ENCODE data around the gene TMEM200B. TPM values are rescaled to one million over a fixed set of nuclear protein-coding genes. Genes with fewer than 3 reads are reported as not detected.

The TMEM200B gene
- total and polyA plus RNA-seq, 3 donors from 2014 or later: 35.6 to 41.3 (median 40.3) TPM

DNA sequence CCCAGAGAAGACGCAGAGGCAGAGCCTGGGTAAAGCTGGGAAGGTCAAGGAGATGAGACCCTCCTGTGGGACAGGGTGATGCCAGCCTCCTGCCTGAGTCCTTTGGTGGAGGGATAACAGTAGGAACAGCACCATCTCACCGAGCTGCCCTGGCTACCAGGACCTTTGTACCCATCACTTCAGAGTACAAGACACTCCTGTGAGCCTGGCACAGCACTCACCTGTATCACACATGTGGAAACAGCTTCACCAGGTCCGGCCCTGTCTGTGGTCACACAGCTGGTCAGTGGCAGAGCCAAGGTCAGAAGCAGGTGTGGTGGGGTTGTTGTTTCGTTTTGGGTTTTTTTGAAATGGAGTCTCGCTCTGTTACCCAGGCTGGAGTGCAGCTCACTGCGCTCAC, 5.0 kb upstream of the TMEM200B start:
- 90 to 100% methylated on average over 3 to 6 of the region's 6 CpGs for WGBS, 2 donors
- no peak for TF ChIP-seq POLR2A (IDR thresholded peaks at IDR 0.05)
- TF ChIP-seq, protein P1, sequence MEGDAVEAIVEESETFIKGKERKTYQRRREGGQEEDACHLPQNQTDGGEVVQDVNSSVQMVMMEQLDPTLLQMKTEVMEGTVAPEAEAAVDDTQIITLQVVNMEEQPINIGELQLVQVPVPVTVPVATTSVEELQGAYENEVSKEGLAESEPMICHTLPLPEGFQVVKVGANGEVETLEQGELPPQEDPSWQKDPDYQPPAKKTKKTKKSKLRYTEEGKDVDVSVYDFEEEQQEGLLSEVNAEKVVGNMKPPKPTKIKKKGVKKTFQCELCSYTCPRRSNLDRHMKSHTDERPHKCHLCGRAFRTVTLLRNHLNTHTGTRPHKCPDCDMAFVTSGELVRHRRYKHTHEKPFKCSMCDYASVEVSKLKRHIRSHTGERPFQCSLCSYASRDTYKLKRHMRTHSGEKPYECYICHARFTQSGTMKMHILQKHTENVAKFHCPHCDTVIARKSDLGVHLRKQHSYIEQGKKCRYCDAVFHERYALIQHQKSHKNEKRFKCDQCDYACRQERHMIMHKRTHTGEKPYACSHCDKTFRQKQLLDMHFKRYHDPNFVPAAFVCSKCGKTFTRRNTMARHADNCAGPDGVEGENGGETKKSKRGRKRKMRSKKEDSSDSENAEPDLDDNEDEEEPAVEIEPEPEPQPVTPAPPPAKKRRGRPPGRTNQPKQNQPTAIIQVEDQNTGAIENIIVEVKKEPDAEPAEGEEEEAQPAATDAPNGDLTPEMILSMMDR (IDR thresholded peaks at IDR 0.05): no peak

DNA sequence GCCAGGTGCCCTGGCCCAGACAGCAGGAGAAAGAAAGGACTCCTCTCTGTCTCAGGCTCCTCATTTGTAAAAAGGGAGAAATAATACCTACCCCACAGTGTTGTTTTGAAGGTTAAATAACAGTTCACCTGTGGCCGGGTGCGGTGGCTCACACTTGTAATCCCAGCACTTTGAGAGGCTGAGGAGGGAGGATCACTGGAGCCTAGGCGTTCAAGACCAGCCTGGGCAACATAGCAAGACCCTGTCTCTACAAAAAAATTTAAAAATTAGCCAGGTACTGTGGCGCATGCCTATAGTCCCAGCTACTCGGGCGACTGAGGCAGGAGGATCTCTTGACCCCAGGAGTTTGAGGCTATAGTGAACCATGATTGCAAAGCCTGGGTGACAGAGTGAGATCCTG, 2.5 kb upstream of the TMEM200B start:
- intact Hi-C loops (cut with DNase I; ENCODE audit: low total_unique reads): no loop called here
- TF ChIP-seq, protein P1 (IDR thresholded peaks at IDR 0.05): no peak
- DNase-seq: no peak
- WGBS, 2 donors: 97 to 98% methylated on average over 6 of the region's 6 CpGs
- peaks cover 12% of the 10 kb centered on the region for H3K4me1 ChIP-seq
- H3K27me3 ChIP-seq: no peaks in the 10 kb centered on the region
- no peak overlapping the region for H3K4me3 ChIP-seq
- H3K27ac ChIP-seq: no peak overlapping the region
- H3K9me3 ChIP-seq: no peaks in the 10 kb centered on the region
- H3K36me3 ChIP-seq (ENCODE audit: low read depth, missing control alignments): no peaks in the 10 kb centered on the region

More for the DNA sequence above, 5.0 kb upstream of the TMEM200B start:
- peaks cover 12% of the 10 kb centered on the region for H3K4me1 ChIP-seq
- intact Hi-C loops (cut with DNase I; ENCODE audit: low total_unique reads): no loop called here
- H3K27ac ChIP-seq: no peak overlapping the region
- H3K36me3 ChIP-seq (ENCODE audit: low read depth, missing control alignments): no peaks in the 10 kb centered on the region
- no peaks in the 10 kb centered on the region for H3K9me3 ChIP-seq
- no peaks in the 10 kb centered on the region for H3K27me3 ChIP-seq
- DNase-seq: no peak
- no peak overlapping the region for H3K4me3 ChIP-seq

DNA sequence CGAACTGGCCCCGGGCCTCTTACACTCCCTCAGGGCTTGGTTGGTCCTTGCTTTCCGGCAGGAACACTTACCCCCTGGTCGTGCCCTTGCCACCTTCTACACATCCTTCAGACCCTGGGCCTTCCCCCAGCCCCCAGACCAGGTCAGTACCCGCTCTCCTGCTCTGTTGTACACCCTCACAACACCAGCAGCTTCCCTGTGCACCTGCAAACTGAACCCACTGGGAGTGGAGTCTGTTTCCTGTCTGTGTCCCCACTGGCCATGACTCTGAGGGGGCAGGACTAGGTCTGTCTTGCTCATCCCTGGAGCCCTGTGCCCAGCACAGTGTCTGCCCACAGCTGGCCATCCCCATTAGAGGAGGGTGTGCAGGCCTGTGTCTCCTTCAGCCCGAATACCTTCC, 2.1 kb upstream of the TMEM200B start:
- Histone ChIP-seq H3K27me3 (no peaks in the 10 kb centered on the region), H3K4me3 (no peak overlapping the region), H3K36me3 (ENCODE audit: low read depth, missing control alignments) (no peaks in the 10 kb centered on the region), H3K9me3 (no peaks in the 10 kb centered on the region), H3K4me1 (peaks cover 15% of the 10 kb centered on the region), H3K27ac (peak overlapping the region; percentile 96 to 98)
- TF ChIP-seq POLR2A (IDR thresholded peaks at IDR 0.05): no peak
- TF ChIP-seq, protein P1 (IDR thresholded peaks at IDR 0.05): no peak
- 60 to 71% methylated on average over 6 of the region's 6 CpGs for WGBS, 2 donors
- DNase-seq: no peak
- intact Hi-C loops (cut with DNase I; ENCODE audit: low total_unique reads): no loop called here

DNA sequence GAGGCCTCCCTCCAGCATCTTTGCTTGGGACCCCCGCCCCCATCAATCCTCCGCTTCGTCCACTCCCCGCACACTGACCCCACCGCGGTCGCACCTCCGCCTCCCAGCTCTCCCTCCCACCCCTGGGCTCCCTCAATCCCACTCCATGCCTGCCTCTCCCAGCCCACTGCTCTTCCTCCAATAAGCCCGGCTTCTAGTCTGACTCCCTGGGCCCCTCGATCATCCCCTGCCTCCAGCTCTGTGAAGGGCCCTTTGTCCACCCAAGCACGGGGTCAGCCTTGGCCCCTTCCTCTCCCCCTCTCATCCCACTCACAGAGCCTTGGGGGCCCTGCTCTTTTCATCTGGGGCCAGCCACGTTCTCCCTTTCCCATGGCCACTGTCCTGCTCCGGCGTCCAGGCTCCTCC, 1.5 kb upstream of the TMEM200B start:
- Histone ChIP-seq H3K27me3 (no peaks in the 10 kb centered on the region), H3K36me3 (ENCODE audit: low read depth, missing control alignments) (no peaks in the 10 kb centered on the region), H3K9me3 (no peaks in the 10 kb centered on the region), H3K27ac (peak overlapping the region; percentile 96 to 98), H3K4me3 (peak overlapping the region; percentile 56 to 80), H3K4me1 (peaks cover 15% of the 10 kb centered on the region)
- intact Hi-C loops (cut with DNase I; ENCODE audit: low total_unique reads): no loop called here
- no peak for DNase-seq
- no peak for TF ChIP-seq POLR2A (IDR thresholded peaks at IDR 0.05)
- TF ChIP-seq, protein P1 (IDR thresholded peaks at IDR 0.05): no peak
- WGBS, 2 donors: 16 to 27% methylated on average over 12 to 14 of the region's 14 CpGs

All from testis (tissue), 3 donors.